HG02870 (cell line): ENCODE measurements around the gene CLP1.

Experiments
- ATAC-seq: cut with Tn5 transposase; IDR thresholded peaks from one replicate; pipeline ENCODE4 v1.9.1; 2021; ENCODE audit warnings: mild to moderate bottlenecking, moderate library complexity; ENCODE audit not compliant: unreplicated experiment

The CLP1 gene

GRCh38 chr11:57657194-57658022 is at the start of gene CLP1:
Gene CLP1, plus strand, starts transcription at chr11:57657762. Its CDS starts 1,715 bp downstream, at chr11:57659477.
- ATAC-seq, result peak; percentile 99

DNA sequence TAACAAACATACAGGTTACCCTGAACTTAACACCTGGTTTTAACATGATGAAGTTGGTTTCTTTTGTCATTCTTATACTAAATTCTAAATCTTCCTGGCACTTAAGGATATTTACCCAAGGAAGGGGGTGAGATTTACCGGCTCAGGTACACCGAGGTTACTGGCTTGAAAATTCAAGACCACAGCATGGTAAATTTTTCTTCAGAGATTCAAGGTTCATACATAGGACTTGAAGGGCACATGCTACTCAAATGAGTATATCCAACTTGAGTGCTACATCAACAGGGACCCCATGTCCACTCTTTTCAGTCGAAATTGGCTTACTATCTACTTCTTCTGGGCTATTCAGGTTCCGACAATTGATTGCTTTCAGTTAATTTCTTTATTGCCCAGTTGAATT is 47.4 kb upstream of the CLP1 start:
- ATAC-seq, result no peak

GRCh38 chr11:57614234-57614772 is 43.3 kb upstream of the CLP1 start:
- ATAC-seq, result no peak

GRCh38 chr11:57615308-57615707 is 42.3 kb upstream of the CLP1 start:
- ATAC-seq, result no peak

DNA sequence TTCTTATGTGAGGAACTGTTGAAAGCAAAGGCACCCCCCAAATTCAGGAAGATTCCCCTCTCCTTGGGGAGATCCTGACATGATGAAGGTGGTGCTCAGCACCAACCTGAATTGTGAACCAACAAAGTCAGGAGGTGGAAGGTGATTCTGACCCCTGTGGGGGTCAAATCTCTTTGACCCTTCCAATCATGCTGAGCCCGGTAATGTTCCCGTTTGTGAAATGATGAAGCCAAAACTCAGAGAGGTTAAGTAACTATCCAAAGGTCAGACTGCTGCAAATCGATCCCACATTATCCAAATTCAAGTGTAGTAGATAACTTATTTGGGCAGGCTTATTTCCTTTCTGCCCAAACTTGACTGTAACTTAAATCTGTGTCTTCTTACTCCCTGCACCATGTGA is 41.0 kb upstream of the CLP1 start:
- ATAC-seq, result no peak

DNA sequence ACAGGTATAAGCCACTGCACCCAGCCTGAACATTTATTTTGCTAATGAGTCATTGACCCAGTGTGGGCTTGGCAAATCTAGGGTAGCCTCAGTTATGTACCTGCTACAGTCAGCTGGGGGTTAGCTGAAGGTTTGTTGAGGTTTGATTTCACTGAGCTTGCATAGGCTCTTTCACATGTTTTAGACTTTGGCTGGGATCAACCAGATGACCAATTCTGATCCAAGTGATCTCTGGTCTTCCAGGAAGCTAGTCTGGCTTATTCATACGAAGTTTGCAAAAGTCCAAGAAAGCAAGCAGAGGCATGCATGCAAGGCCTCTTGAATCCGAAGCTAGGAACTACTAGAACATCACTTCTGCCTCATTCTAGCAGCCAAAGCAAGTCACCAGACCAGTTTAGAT is 39.1 kb upstream of the CLP1 start:
- ATAC-seq, result no peak

- ATAC-seq, result no peak
These were observed 38.2 kb upstream of the CLP1 start for GRCh38 chr11:57619331-57619730.

GRCh38 chr11:57620467-57620866 is 37.1 kb upstream of the CLP1 start:
- no peak for ATAC-seq

DNA sequence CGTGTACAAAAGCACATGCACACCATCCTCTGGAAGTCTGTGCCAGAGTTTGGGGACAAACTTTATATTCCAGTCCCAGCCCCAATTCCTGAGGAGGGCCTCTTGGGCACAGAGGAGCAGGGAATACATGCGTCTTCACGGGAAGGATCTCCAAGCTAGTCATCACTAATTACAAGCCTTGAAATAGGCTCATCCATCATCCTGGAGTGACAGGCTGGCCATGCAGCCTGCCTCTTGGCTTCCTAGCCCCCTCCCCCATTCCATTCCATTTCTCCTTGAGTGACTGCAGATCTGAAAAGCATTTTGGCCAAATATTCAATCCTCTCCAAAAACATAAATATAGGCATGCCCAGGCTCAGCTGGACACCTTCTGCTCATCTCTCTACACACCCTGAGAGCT is 35.3 kb upstream of the CLP1 start:
- no peak for ATAC-seq

GRCh38 chr11:57624864-57625263 is 32.7 kb upstream of the CLP1 start:
- ATAC-seq, result no peak

GRCh38 chr11:57626895-57627294 is 30.7 kb upstream of the CLP1 start:
- ATAC-seq, result no peak

DNA sequence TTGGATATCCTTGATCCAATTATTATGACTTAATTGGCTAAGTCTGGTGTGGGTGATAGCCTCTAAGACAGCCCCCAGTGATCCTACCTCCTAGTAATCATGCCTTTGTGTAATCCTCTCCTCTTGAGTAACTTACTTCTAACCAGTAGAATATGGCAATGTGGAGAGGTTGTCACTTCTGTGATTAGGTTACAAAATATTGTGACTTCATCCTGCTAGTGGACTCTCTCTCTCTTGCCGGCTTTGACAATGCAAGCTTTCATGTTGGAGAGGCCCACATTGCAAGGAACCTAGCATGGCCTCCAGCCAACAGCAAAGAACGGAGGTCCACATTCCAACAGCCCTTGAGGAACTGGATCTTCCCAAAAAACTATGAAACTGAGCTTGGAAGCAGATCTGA is 27.4 kb upstream of the CLP1 start:
- ATAC-seq, result no peak

GRCh38 chr11:57632116-57632515 is 25.4 kb upstream of the CLP1 start:
- no peak for ATAC-seq

GRCh38 chr11:57633394-57634070 is 24.0 kb upstream of the CLP1 start:
- no peak for ATAC-seq

- ATAC-seq, result no peak
These were observed 23.3 kb upstream of the CLP1 start for GRCh38 chr11:57634311-57634710.

- no peak for ATAC-seq
These were observed 22.3 kb upstream of the CLP1 start for GRCh38 chr11:57635246-57635645.

GRCh38 chr11:57637626-57638004 is 19.9 kb upstream of the CLP1 start:
- no peak for ATAC-seq

DNA sequence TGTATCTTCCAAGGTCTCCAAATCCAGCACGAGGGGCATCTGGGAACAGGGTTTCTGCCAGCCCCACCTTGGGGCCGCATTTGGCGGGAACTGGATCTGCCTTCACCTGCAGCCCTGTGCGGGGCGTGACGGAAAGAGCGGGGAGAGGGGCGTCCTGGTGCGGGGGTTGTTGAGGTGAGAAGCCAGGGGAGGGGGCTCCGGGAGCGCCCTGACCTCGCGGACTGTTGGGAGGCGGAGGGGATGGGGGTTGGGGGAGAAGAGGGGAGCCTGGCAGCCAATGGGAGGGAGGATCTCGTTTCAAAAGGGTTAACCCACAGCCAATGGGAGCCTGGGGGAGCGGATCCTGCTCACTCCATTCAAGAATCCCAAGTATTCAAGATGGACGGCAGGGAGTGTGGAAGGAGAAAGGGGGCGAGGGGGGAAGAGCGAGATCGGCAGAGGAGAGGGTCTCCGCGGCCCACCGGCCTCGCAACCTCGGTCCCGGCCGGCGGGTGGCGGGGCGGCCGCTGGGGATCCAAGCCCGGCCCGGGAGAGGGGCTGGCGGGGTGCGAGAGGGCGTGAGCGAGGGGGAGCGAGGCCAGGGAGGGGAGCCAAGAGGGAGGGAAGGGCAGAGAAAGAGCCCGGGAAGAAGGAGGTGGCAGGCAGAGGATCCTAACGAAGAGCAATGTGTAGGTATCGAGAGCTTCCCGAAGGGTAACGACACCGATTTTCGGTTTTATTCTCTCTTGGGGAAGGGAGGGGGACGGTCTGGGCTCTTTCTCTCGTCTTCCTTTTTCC is 19.4 kb upstream of the CLP1 start:
- no peak for ATAC-seq

GRCh38 chr11:57638811-57639320 is 18.7 kb upstream of the CLP1 start:
- ATAC-seq, result no peak

DNA sequence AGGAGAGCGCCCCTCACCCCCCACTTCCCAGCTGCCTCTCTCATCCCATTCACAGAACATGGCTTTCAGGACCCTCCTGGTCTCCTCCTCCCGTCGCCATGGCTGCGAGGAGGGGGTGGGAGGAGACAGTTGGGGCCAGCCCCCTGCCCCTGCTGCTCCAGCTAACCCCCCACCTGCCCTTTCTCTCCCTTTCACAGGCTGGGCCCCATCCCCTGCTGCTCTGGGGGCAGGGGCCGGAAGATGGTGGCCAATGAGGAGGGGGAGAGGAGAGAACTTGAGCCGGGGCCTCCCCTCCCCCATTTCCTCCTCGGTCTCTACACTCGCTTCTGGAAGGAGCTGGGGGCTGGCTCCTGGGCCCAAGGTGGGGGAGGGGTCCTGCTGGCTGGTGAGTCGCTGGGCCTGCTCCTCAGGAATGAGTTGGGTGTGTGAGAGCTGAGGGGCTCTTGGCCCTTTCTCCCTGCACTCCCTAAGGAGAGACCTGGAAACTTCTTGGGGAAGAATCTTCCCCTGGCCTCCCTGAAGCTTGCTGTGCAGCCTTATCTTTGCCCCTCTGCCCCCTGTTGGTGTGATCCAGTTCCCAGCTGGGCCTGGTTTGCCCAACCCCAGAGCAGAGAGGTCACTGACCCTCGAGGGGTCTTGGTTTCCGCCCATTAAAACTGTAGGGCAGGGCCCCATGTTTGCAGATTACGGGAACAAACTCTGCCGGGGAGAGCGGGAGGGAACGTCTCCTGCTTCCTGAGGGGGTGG is 18.1 kb upstream of the CLP1 start:
- ATAC-seq, result no peak
